ENCODE results near the gene NLRP10.

Gene NLRP10, protein sequence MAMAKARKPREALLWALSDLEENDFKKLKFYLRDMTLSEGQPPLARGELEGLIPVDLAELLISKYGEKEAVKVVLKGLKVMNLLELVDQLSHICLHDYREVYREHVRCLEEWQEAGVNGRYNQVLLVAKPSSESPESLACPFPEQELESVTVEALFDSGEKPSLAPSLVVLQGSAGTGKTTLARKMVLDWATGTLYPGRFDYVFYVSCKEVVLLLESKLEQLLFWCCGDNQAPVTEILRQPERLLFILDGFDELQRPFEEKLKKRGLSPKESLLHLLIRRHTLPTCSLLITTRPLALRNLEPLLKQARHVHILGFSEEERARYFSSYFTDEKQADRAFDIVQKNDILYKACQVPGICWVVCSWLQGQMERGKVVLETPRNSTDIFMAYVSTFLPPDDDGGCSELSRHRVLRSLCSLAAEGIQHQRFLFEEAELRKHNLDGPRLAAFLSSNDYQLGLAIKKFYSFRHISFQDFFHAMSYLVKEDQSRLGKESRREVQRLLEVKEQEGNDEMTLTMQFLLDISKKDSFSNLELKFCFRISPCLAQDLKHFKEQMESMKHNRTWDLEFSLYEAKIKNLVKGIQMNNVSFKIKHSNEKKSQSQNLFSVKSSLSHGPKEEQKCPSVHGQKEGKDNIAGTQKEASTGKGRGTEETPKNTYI

GRCh38 chr11:7965386-7965785 lies at the start of gene NLRP10:
NLRP10 (minus strand) TSS chr11:7965447; CDS start chr11:7963495, 1,952 bp downstream.
- no peaks in the 10 kb centered on the region for H3K4me1 ChIP-seq (ENCODE audit: control insufficient read depth, insufficient read depth, low read length)
- no peak within 1 kb of the TSS for H3K9ac ChIP-seq (ENCODE audit: low read length)
- no peaks in the 10 kb centered on the region for H3K27me3 ChIP-seq (ENCODE audit: control insufficient read depth, insufficient read depth, low read length)
- no peaks in the 10 kb centered on the region for H3K36me3 ChIP-seq (ENCODE audit: control insufficient read depth, insufficient read depth, low read length)
- no peak within 1 kb of the TSS for H3K4me3 ChIP-seq (ENCODE audit: low read length)
- H3K27ac ChIP-seq (ENCODE audit: low read depth, low read length): no peak within 1 kb of the TSS

DNA sequence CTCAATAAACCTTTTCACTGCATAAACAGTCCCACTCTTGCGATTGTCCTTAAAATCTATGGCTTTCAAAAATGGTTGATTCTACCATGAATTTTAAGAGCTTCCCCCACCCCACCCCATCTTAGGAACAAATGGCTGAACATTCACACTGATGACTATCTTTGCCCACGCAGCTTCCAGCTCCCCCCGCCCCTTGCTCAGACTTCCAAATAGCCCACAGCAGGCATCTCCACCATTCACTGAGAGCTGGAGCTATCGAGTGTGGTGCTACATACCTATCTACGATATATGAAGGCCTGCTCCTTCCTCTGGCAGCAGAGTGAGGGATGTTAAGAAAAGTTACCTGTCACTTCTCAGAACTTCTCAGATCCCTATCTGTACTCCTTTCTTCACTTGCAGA lies 48.6 kb upstream of the NLRP10 start:
- H3K36me3 ChIP-seq (ENCODE audit: control insufficient read depth, insufficient read depth, low read length): no peaks in the 10 kb centered on the region
- no peak overlapping the region for H3K9ac ChIP-seq (ENCODE audit: low read length)
- H3K27ac ChIP-seq (ENCODE audit: low read depth, low read length): no peak overlapping the region
- H3K4me3 ChIP-seq (ENCODE audit: low read length): no peak overlapping the region
- H3K27me3 ChIP-seq (ENCODE audit: control insufficient read depth, insufficient read depth, low read length): no peaks in the 10 kb centered on the region
- H3K4me1 ChIP-seq (ENCODE audit: control insufficient read depth, insufficient read depth, low read length): no peaks in the 10 kb centered on the region

DNA sequence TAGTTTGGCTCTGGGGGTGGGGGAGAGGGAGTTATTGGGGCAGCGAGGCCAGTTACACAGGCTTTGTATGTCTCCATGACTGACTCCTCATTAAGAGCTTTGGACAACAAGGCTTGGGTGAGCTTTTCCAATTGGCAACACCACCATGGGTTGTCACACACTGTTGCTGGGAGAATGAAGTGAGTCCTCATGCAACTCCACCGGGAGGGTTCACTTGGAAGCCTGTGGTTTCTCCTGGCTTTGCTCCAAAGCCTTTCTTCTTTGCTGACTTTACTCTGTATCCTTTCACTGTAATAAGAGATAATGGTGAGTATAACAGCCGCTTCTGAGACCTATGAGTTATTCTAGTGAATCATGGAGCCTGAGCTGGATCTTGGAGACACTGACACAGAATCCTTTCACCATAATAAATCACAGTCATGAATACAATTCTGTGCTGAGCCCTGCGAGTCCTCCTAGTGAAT lies 46.8 kb upstream of the NLRP10 start:
- Histone ChIP-seq H3K9ac (ENCODE audit: low read length) (no peak overlapping the region), H3K36me3 (ENCODE audit: control insufficient read depth, insufficient read depth, low read length) (no peaks in the 10 kb centered on the region), H3K27ac (ENCODE audit: low read depth, low read length) (no peak overlapping the region), H3K4me3 (ENCODE audit: low read length) (no peak overlapping the region), H3K4me1 (ENCODE audit: control insufficient read depth, insufficient read depth, low read length) (no peaks in the 10 kb centered on the region), H3K27me3 (ENCODE audit: control insufficient read depth, insufficient read depth, low read length) (no peaks in the 10 kb centered on the region)

GRCh38 chr11:8011371-8011770 lies 46.1 kb upstream of the NLRP10 start:
- no peaks in the 10 kb centered on the region for H3K27me3 ChIP-seq (ENCODE audit: control insufficient read depth, insufficient read depth, low read length)

GRCh38 chr11:8009856-8010255 lies 44.6 kb upstream of the NLRP10 start:
- Histone ChIP-seq H3K27me3 (ENCODE audit: control insufficient read depth, insufficient read depth, low read length) (no peaks in the 10 kb centered on the region), H3K4me1 (ENCODE audit: control insufficient read depth, insufficient read depth, low read length) (no peaks in the 10 kb centered on the region), H3K9ac (ENCODE audit: low read length) (no peak overlapping the region)

More at GRCh38 chr11:8011371-8011770, 46.1 kb upstream of the NLRP10 start:
- Histone ChIP-seq H3K36me3 (ENCODE audit: control insufficient read depth, insufficient read depth, low read length) (no peaks in the 10 kb centered on the region), H3K9ac (ENCODE audit: low read length) (no peak overlapping the region), H3K4me3 (ENCODE audit: low read length) (no peak overlapping the region), H3K27ac (ENCODE audit: low read depth, low read length) (no peak overlapping the region), H3K4me1 (ENCODE audit: control insufficient read depth, insufficient read depth, low read length) (no peaks in the 10 kb centered on the region)

GRCh38 chr11:8008212-8008611 lies 43.0 kb upstream of the NLRP10 start:
- H3K27me3 ChIP-seq (ENCODE audit: control insufficient read depth, insufficient read depth, low read length): no peaks in the 10 kb centered on the region

More at GRCh38 chr11:8009856-8010255, 44.6 kb upstream of the NLRP10 start:
- no peak overlapping the region for H3K27ac ChIP-seq (ENCODE audit: low read depth, low read length)
- no peaks in the 10 kb centered on the region for H3K36me3 ChIP-seq (ENCODE audit: control insufficient read depth, insufficient read depth, low read length)
- H3K4me3 ChIP-seq (ENCODE audit: low read length): no peak overlapping the region

GRCh38 chr11:8006349-8006977 lies 41.2 kb upstream of the NLRP10 start:
- Histone ChIP-seq H3K27me3 (ENCODE audit: control insufficient read depth, insufficient read depth, low read length) (no peaks in the 10 kb centered on the region), H3K9ac (ENCODE audit: low read length) (no peak overlapping the region), H3K36me3 (ENCODE audit: control insufficient read depth, insufficient read depth, low read length) (no peaks in the 10 kb centered on the region), H3K4me1 (ENCODE audit: control insufficient read depth, insufficient read depth, low read length) (no peaks in the 10 kb centered on the region), H3K27ac (ENCODE audit: low read depth, low read length) (no peak overlapping the region), H3K4me3 (ENCODE audit: low read length) (no peak overlapping the region)

More at GRCh38 chr11:8008212-8008611, 43.0 kb upstream of the NLRP10 start:
- Histone ChIP-seq H3K4me3 (ENCODE audit: low read length) (no peak overlapping the region), H3K27ac (ENCODE audit: low read depth, low read length) (no peak overlapping the region), H3K9ac (ENCODE audit: low read length) (no peak overlapping the region), H3K36me3 (ENCODE audit: control insufficient read depth, insufficient read depth, low read length) (no peaks in the 10 kb centered on the region), H3K4me1 (ENCODE audit: control insufficient read depth, insufficient read depth, low read length) (no peaks in the 10 kb centered on the region)

GRCh38 chr11:8005556-8005955 lies 40.3 kb upstream of the NLRP10 start:
- Histone ChIP-seq H3K4me1 (ENCODE audit: control insufficient read depth, insufficient read depth, low read length) (no peaks in the 10 kb centered on the region), H3K27me3 (ENCODE audit: control insufficient read depth, insufficient read depth, low read length) (no peaks in the 10 kb centered on the region), H3K4me3 (ENCODE audit: low read length) (no peak overlapping the region), H3K9ac (ENCODE audit: low read length) (no peak overlapping the region), H3K36me3 (ENCODE audit: control insufficient read depth, insufficient read depth, low read length) (no peaks in the 10 kb centered on the region), H3K27ac (ENCODE audit: low read depth, low read length) (no peak overlapping the region)

DNA sequence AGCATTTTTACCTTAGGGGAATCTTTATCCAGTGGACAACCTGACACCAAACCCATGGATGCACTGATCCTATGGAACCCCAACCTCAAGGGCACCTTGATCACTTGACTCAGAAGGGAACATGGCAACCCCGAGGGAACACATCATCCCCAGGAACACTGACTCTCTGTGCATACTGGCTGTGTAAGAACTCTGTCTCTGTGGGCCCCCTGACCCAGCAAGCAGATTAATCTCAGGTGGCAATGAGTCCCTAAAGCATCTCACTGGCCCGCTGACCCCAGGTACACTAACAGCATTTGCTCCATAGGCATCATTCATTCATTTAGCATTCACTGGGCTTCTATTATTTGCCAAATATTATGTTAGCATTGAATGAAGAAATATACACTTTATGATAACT lies 38.8 kb upstream of the NLRP10 start:
- H3K27me3 ChIP-seq (ENCODE audit: control insufficient read depth, insufficient read depth, low read length): no peaks in the 10 kb centered on the region
- H3K36me3 ChIP-seq (ENCODE audit: control insufficient read depth, insufficient read depth, low read length): no peaks in the 10 kb centered on the region
- no peak overlapping the region for H3K4me3 ChIP-seq (ENCODE audit: low read length)
- H3K27ac ChIP-seq (ENCODE audit: low read depth, low read length): no peak overlapping the region
- H3K9ac ChIP-seq (ENCODE audit: low read length): no peak overlapping the region
- no peaks in the 10 kb centered on the region for H3K4me1 ChIP-seq (ENCODE audit: control insufficient read depth, insufficient read depth, low read length)

GRCh38 chr11:8003187-8003586 lies 37.9 kb upstream of the NLRP10 start:
- no peaks in the 10 kb centered on the region for H3K27me3 ChIP-seq (ENCODE audit: control insufficient read depth, insufficient read depth, low read length)

GRCh38 chr11:8002676-8003075 lies 37.4 kb upstream of the NLRP10 start:
- no peaks in the 10 kb centered on the region for H3K4me1 ChIP-seq (ENCODE audit: control insufficient read depth, insufficient read depth, low read length)
- no peak overlapping the region for H3K4me3 ChIP-seq (ENCODE audit: low read length)
- no peaks in the 10 kb centered on the region for H3K27me3 ChIP-seq (ENCODE audit: control insufficient read depth, insufficient read depth, low read length)
- peaks cover 3% of the 10 kb centered on the region for H3K36me3 ChIP-seq (ENCODE audit: control insufficient read depth, insufficient read depth, low read length)
- H3K9ac ChIP-seq (ENCODE audit: low read length): no peak overlapping the region
- no peak overlapping the region for H3K27ac ChIP-seq (ENCODE audit: low read depth, low read length)

More at GRCh38 chr11:8003187-8003586, 37.9 kb upstream of the NLRP10 start:
- Histone ChIP-seq H3K36me3 (ENCODE audit: control insufficient read depth, insufficient read depth, low read length) (peaks cover 2% of the 10 kb centered on the region), H3K4me1 (ENCODE audit: control insufficient read depth, insufficient read depth, low read length) (no peaks in the 10 kb centered on the region), H3K9ac (ENCODE audit: low read length) (no peak overlapping the region), H3K4me3 (ENCODE audit: low read length) (no peak overlapping the region), H3K27ac (ENCODE audit: low read depth, low read length) (no peak overlapping the region)

DNA sequence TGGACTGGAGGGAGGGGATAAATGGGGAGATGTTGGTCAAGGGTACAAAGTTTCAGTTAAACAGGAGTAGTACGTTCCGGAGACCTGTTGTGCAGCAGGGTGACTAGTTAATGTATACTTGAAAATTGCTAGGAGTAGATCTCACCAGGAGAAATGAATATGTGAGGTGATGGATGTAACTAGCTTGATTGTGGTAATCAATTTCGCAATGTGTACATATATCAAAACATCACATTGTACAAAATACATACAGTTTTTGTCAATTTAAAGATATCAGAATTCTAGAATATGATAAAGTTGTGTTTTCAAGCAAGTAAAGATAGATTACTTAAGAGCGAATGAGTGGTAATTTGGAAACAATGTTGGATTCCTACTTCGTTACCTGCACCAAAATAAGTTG lies 35.1 kb upstream of the NLRP10 start:
- Histone ChIP-seq H3K4me1 (ENCODE audit: control insufficient read depth, insufficient read depth, low read length) (no peaks in the 10 kb centered on the region), H3K27me3 (ENCODE audit: control insufficient read depth, insufficient read depth, low read length) (no peaks in the 10 kb centered on the region), H3K4me3 (ENCODE audit: low read length) (no peak overlapping the region), H3K9ac (ENCODE audit: low read length) (no peak overlapping the region), H3K36me3 (ENCODE audit: control insufficient read depth, insufficient read depth, low read length) (peaks cover 17% of the 10 kb centered on the region), H3K27ac (ENCODE audit: low read depth, low read length) (no peak overlapping the region)

Data from rectal smooth muscle tissue (tissue), 1 donor.